ENCODE results near the gene POMGNT2. TPM values are rescaled to one million over a fixed set of nuclear protein-coding genes. Genes with fewer than 3 reads are reported as not detected.
A peak's percentile ranks its signal among the peaks of the same experiment; 100 is the strongest.

POMGNT2 gene
- total RNA-seq (10 to 100 TPM; 26.7 to 51.7 (median 43.7) TPM), polyA plus RNA-seq (10 to 100 TPM; 12.0 to 24.0 TPM)
- long read RNA-seq, donor 1, transcript POMGNT2-201 (2 exons, 2,544 nt), result major isoform, 23 of 97 reads
- long read RNA-seq, donor 1, partial matches to known transcripts, result 74 of 97 reads
- long read RNA-seq, donor 1, other reads (novel, unspliced or antisense), result 0 of 97 reads
- long read RNA-seq, donor 2, transcript POMGNT2-201 (2 exons, 2,544 nt), result major isoform, 27 of 27 reads
- long read RNA-seq, donor 2, partial matches to known transcripts, result 0 of 27 reads
- long read RNA-seq, donor 2, other reads (novel, unspliced or antisense), result 0 of 27 reads
- long read RNA-seq, donor 3, transcript POMGNT2-201 (2 exons, 2,544 nt), result major isoform, 50 of 85 reads
- long read RNA-seq, donor 3, partial matches to known transcripts, result 31 of 85 reads
- long read RNA-seq, donor 3, other reads (novel, unspliced or antisense), result 1 of 85 reads

DNA sequence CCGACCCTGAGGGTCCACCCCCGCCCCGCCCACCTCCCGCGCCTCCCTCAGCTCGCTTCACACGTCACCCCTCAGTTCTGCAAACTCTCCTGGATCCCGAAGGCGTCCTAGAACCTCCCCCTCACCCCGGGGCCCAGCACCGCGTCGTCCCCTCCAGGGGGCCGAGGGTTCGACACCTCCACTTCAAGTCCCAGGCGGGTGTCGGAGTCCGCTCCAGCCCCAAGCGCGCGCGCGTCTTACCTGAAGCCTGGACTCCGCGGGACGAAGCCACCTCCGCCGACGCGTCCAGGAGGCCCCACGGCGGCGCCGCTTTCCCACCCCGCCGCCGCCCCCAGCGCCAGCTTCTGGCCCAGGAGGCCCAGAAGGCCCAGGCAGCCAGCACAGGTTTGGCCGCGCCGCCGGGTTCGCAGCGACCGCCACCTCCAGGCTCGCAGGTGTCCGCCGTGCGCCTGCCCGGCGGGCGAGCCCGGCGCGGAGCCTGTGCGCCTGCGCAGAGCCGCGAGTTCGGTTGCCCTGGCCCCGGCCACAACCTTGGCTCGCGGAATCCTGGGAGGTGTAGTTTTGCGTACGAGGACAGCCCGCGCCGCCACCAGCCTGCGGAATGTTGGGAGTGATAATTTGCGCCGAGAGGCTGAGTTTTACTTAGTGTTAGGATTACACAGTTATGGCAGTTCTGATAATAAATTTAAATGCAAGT, at the start of gene POMGNT2:
POMGNT2 (minus strand) TSS at position 484 of the 697 bp plus-strand sequence. CDS start 24,648 bp downstream, outside the sequence.
- intact Hi-C loops (cut with DNase I), result loop anchor here in 2 of 4 donors (10.0 kb wide), 2 partner anchors 111 to 121 kb away; no protein-coding TSS in a partner anchor
- TF ChIP-seq POLR2A (IDR thresholded peaks at IDR 0.05), result peak; percentile 81
- TF ChIP-seq EP300 (IDR thresholded peaks at IDR 0.05), result no peak
- TF ChIP-seq, protein P1, sequence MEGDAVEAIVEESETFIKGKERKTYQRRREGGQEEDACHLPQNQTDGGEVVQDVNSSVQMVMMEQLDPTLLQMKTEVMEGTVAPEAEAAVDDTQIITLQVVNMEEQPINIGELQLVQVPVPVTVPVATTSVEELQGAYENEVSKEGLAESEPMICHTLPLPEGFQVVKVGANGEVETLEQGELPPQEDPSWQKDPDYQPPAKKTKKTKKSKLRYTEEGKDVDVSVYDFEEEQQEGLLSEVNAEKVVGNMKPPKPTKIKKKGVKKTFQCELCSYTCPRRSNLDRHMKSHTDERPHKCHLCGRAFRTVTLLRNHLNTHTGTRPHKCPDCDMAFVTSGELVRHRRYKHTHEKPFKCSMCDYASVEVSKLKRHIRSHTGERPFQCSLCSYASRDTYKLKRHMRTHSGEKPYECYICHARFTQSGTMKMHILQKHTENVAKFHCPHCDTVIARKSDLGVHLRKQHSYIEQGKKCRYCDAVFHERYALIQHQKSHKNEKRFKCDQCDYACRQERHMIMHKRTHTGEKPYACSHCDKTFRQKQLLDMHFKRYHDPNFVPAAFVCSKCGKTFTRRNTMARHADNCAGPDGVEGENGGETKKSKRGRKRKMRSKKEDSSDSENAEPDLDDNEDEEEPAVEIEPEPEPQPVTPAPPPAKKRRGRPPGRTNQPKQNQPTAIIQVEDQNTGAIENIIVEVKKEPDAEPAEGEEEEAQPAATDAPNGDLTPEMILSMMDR (IDR thresholded peaks at IDR 0.05), result peak in 1 of 3 donors; percentile 23
- H3K27ac ChIP-seq, result peak within 1 kb of the TSS; percentile 69 to 79
- H3K4me1 ChIP-seq (ENCODE audit: insufficient read depth), result peaks cover 8% of the 10 kb centered on the region
- H3K9me3 ChIP-seq, result no peaks in the 10 kb centered on the region
- WGBS, 3 donors, result 0 to 1% (median 1%) methylated on average over 26 to 71 of the region's 71 CpGs
- DNase-seq, result peak; percentile 88 to 93 (median 91)
- H3K4me3 ChIP-seq, result peak within 1 kb of the TSS; percentile 92
- H3K27me3 ChIP-seq, result no peaks in the 10 kb centered on the region
- no peaks in the 10 kb centered on the region for H3K36me3 ChIP-seq

DNA sequence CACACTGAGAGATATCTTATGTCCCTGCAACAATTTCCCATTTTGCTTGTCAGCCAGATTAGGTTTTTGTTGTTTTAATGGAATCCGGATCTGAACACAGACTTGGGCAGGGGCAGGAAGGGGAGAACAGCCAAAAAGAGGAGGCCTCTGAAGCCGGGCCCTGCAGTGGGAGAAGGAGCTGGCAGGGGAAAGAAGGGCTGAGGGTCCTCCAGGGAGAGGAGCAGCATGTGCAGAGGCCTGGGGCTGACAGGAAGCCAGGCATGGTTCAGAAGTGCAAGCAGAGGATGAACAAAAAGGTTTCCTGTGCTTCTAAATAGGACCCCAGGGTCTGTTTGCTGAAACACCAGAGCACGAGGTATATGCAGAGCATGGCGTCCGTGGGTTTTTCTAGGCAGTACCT, 49.1 kb upstream of the POMGNT2 start:
- no peaks in the 10 kb centered on the region for H3K27me3 ChIP-seq
- H3K4me3 ChIP-seq, result no peak overlapping the region
- H3K9me3 ChIP-seq, result no peaks in the 10 kb centered on the region
- TF ChIP-seq EP300 (IDR thresholded peaks at IDR 0.05) (no peak), POLR2A (IDR thresholded peaks at IDR 0.05) (no peak)
- TF ChIP-seq, protein P1 (IDR thresholded peaks at IDR 0.05), result no peak
- intact Hi-C loops (cut with DNase I), result loop anchor here (5.0 to 10.0 kb wide), 4 partner anchors 53 to 198 kb away; no protein-coding TSS in a partner anchor
- H3K27ac ChIP-seq, result peak overlapping the region in 1 of 2 donors; percentile 67
- H3K4me1 ChIP-seq (ENCODE audit: insufficient read depth), result peaks cover 13% of the 10 kb centered on the region
- no peak for DNase-seq
- 70 to 77% (median 74%) methylated on average over 5 of the region's 5 CpGs for WGBS, 3 donors
- no peaks in the 10 kb centered on the region for H3K36me3 ChIP-seq

DNA sequence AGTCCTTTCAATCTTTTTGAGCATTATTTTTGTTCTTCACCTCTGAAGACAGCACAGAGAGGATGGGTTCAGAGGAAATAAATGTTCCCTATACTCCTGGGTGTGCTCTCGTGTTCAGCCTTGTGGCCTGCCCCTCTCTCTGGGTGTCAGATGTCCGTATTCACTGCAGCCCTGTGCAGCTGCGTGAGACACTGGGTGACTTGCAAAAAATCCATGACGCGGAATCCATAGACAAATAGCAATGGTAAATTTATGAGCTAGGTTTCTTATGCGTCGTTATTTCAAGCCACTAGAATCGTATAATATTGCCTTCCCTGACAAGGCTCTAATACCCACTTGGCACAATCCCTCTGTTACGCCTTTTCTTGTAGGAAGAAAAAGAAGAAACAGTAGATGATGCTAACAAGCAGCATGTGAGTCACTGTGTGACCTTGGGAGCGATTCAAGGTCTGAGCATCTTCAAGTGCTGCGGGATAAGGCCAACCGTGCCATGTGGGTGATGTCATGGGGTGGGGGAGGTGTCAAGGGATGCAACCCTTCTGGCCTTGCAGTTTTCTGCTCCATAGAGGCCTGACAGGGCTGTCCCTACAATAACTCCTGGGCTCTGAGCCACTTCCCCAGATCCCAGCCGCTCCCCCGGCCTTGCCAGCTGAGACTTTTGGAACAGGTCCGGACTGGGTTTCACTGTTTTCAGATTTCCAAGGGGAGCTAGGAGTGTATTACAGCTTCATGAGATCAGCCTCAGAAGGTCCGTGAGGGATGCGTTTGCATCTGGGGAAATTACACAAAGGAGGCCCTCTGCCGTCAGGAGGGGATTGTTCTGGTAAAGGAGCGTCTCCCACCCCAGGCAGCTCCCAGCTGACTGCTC, 47.6 kb upstream of the POMGNT2 start:
- peak; percentile 96 to 97 (median 96) for DNase-seq
- no peaks in the 10 kb centered on the region for H3K9me3 ChIP-seq
- WGBS, 3 donors, result 6 to 15% (median 7%) methylated on average over 19 of the region's 19 CpGs
- peaks cover 13% of the 10 kb centered on the region for H3K4me1 ChIP-seq (ENCODE audit: insufficient read depth)
- peak overlapping the region in 1 of 2 donors; percentile 67 for H3K27ac ChIP-seq
- TF ChIP-seq EP300 (IDR thresholded peaks at IDR 0.05) (no peak), POLR2A (IDR thresholded peaks at IDR 0.05) (no peak)
- TF ChIP-seq, protein P1 (IDR thresholded peaks at IDR 0.05), result peak; percentile 26 to 65 (median 56)
- H3K36me3 ChIP-seq, result no peaks in the 10 kb centered on the region
- no peak overlapping the region for H3K4me3 ChIP-seq
- intact Hi-C loops (cut with DNase I), result loop anchor here in 3 of 4 donors (5.0 to 10.0 kb wide), 2 partner anchors 51 to 189 kb away; no protein-coding TSS in a partner anchor
- no peaks in the 10 kb centered on the region for H3K27me3 ChIP-seq

All from ovary (tissue), 10 donors.